ENCODE results near the gene GSK3B. TPM values are rescaled to one million over a fixed set of nuclear protein-coding genes. Genes with fewer than 3 reads are reported as not detected.

Gene GSK3B
- total RNA-seq, 1 donor from 2014 or later = 34.1 TPM

DNA sequence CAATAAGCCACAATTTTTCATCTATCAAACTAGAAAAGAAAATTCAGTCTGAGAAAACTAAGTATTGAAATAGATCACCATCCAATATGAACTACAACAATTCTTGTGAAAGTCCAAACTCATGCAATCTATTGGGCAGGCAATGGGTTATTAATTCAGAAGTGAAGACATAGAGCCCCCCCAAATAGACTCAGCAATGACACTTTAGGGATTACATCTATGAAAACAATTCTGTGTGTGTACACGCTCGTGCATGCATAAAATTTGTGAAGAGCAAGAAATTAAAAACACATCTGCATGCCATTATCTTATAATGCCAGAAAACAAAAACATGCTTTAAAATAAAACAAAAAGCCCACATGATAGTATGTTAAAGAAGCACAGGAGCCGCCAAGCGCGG is 161.0 kb downstream of the GSK3B start:
- Mint-ChIP-seq H3K4me1 (ENCODE audit: low read depth) (peaks cover 18% of the 10 kb centered on the region), H3K27ac (no peak overlapping the region), H3K36me3 (ENCODE audit: low read depth) (peaks cover 3% of the 10 kb centered on the region), H3K27me3 (ENCODE audit: insufficient read depth) (peaks cover 5% of the 10 kb centered on the region), H3K4me3 (no peak overlapping the region), H3K9me3 (no peaks in the 10 kb centered on the region)
- intact Hi-C loops (cut with micrococcal nuclease) = no loop called here
- DNase-seq (ENCODE audit: low spot score) = no peak

DNA sequence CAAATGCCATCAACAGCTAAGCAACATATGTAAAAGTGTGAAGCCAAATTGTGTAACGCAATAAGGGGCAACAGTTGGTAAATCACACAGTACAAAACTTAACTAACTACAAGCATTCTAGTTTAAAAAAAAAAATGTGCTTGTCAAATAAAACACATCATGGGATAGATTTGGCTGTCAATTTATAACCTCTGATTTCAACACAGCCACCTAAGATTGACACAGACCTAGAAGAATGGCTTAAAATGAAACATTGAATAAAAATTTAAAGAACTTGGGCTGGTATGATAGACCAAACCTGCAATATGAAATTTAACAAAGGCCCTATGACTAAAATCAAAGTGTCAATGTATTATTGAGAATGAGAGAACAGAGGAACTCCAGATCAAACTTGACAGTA is 164.0 kb downstream of the GSK3B start:
- no peak for DNase-seq (ENCODE audit: low spot score)

DNA sequence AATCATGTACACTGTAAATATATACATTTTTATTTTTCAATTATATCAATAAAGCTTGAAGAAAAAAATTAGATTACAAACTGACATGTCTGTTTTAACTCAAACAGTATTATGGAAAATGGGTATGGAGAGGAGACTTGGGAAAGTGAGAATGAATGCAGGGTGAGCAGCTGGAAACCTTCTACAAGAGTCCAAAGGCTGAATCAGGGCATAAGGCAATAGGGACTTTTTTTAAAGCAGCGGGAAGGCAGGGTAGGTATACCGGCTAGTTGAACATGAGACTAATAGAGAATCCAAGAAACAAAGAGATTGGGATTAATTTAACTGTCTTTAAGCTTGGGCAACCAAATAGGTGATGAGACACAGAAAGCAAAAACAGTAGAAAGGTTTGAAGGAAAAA is 167.1 kb downstream of the GSK3B start:
- intact Hi-C loops (cut with micrococcal nuclease) = no loop called here
- Mint-ChIP-seq H3K4me3 (no peak overlapping the region), H3K27me3 (ENCODE audit: insufficient read depth) (no peaks in the 10 kb centered on the region), H3K36me3 (ENCODE audit: low read depth) (no peaks in the 10 kb centered on the region), H3K4me1 (ENCODE audit: low read depth) (no peaks in the 10 kb centered on the region), H3K9me3 (no peaks in the 10 kb centered on the region), H3K27ac (no peak overlapping the region)
- DNase-seq (ENCODE audit: low spot score) = no peak

More for the DNA sequence above, 164.0 kb downstream of the GSK3B start:
- Mint-ChIP-seq H3K27ac (no peak overlapping the region), H3K4me1 (ENCODE audit: low read depth) (no peaks in the 10 kb centered on the region), H3K9me3 (no peaks in the 10 kb centered on the region), H3K4me3 (no peak overlapping the region), H3K27me3 (ENCODE audit: insufficient read depth) (no peaks in the 10 kb centered on the region), H3K36me3 (ENCODE audit: low read depth) (no peaks in the 10 kb centered on the region)
- intact Hi-C loops (cut with micrococcal nuclease) = no loop called here

DNA sequence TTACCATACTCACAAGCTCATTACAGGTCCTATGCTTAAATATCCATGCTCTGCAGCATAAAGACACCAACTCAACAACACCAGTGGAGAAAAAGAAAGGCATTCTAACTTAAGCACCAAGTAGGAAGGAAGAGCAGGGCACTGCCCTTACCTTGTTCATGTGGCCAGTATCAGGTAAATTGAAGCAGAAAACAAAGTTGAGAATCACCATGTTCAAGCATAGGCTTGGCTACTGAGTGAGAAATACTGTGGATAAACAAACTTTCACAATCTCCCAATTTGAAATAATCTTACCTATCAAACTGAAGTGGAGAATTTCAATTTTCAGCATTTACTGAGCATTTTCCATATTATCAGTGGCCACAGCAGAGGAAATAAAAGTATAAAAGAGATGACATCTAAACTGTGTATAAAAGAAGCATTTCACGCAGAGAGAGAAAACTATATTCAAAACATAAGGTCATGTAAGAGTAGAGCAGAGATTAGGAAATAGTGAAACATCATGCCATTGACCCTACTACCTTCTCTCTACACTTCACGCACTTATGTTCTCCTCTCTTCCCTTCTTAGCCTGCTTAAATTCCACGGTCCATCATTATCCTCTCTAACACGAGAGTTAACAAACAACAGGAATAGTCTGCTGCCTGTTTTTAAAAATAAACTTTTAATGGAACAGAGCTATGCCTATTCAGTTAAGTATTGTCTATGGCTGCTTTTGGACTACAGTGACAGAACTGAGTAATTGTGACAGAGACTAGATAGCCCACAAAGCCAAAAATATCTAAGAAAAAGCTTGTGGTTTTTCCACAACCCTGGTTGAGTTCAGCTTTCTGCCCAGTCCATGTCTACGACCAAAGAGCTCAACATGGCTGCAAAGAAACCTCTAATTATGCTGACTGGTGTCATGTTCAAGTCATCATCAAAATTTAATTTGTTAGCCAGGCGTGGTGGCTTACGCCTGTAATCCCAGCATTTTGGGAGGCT is 169.8 kb downstream of the GSK3B start:
- H3K27me3 Mint-ChIP-seq (ENCODE audit: insufficient read depth) = no peaks in the 10 kb centered on the region
- intact Hi-C loops (cut with micrococcal nuclease) = no loop called here
- no peak overlapping the region for H3K27ac Mint-ChIP-seq
- no peak overlapping the region for H3K4me3 Mint-ChIP-seq
- DNase-seq (ENCODE audit: low spot score) = no peak
- peaks cover 6% of the 10 kb centered on the region for H3K36me3 Mint-ChIP-seq (ENCODE audit: low read depth)
- H3K9me3 Mint-ChIP-seq = no peaks in the 10 kb centered on the region
- H3K4me1 Mint-ChIP-seq (ENCODE audit: low read depth) = peaks cover 4% of the 10 kb centered on the region

DNA sequence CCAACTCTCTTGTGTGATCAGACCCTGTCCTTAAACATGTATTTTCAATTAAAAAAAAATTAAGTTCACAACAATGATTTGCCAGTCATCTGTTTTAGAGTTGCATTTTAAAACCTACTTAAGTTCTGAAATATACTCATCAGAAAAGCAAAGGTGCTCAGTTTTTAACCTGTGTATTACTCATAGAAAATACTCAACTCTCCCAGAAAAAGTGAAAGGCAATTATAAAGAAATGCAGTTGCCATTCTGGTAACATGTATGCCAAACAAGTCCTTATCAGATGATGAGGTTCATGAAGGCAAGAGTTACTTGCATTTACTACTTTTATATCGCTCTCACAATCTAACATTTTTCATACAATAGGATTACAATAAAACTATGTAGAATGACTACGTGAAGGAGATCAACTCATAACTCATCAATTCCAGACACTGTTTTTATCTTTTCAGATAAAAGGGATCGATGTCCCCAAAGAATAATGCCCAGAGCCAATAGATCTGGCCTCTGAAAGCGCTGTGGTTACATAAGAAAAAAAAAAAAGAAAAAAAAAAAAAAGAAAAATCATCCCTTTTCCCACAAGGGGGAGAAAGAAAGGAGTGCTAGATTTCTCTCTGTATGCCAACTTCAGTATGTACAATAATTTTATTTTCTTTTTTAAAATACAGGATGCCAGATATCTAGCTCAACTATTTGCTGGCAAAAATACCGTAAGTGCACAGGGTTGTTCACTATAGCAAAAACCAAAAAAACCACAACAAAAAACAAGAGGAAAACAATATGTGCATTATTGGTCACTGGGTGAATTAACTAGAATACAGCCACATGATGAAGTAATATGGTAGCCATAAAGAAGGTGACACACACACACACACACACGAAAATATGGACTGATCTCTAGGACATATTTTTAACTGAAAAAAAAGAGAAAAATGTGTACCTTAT is 175.0 kb downstream of the GSK3B start:
- peaks cover 16% of the 10 kb centered on the region for H3K36me3 Mint-ChIP-seq (ENCODE audit: low read depth)
- intact Hi-C loops (cut with micrococcal nuclease) = loop anchor here (10.0 kb wide), 1 partner anchor 214 kb away; the partner anchor contains the start of gene CFAP91
- no peaks in the 10 kb centered on the region for H3K27me3 Mint-ChIP-seq (ENCODE audit: insufficient read depth)
- H3K9me3 Mint-ChIP-seq = no peaks in the 10 kb centered on the region
- peaks cover 10% of the 10 kb centered on the region for H3K4me1 Mint-ChIP-seq (ENCODE audit: low read depth)
- no peak for DNase-seq (ENCODE audit: low spot score)
- no peak overlapping the region for H3K27ac Mint-ChIP-seq
- H3K4me3 Mint-ChIP-seq = no peak overlapping the region

DNA sequence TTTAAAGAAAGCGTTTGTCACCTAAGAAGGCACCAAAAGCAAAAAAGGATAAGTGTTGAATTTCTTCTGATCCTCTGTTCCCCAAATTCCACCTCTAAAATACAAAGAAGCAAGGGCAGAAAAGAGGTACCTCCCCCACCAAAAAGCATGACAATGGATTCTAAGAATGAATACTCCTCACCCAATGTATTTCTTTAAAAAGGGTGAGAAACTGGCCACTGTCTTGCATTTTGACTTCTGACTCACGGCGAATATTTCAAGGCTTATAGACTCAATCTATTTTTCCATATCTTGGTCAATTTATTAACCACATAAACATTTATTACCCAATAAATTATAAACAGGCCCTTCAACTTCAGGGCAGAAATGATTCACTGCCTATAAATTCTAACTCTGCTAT is 181.2 kb downstream of the GSK3B start:
- peaks cover 1% of the 10 kb centered on the region for H3K27me3 Mint-ChIP-seq (ENCODE audit: insufficient read depth)
- H3K36me3 Mint-ChIP-seq (ENCODE audit: low read depth) = peaks cover 36% of the 10 kb centered on the region
- intact Hi-C loops (cut with micrococcal nuclease) = loop anchor here (2.0 to 10.0 kb wide), 2 partner anchors 208 to 432 kb away; partner anchors contain the start of gene CFAP91
- no peak overlapping the region for H3K27ac Mint-ChIP-seq
- peaks cover 21% of the 10 kb centered on the region for H3K4me1 Mint-ChIP-seq (ENCODE audit: low read depth)
- no peak overlapping the region for H3K4me3 Mint-ChIP-seq
- no peaks in the 10 kb centered on the region for H3K9me3 Mint-ChIP-seq
- no peak for DNase-seq (ENCODE audit: low spot score)

DNA sequence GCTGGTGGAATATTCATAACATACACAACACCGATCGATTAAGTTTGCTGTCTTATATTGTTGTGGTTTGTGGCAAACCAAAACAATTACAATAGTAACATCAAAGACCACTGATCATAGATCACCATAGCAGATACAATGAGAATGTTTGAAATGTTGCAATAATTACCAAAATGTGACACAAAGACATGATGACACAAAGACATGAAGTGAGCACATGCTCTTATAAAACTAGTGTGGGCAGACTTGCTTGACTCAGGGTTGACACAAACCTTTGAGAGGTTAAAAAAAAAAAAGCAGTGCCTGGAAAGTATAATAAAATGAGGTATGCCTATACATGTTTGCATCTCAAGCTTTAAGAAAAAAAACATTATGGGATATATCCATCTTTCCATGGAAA is 182.0 kb downstream of the GSK3B start:
- H3K4me3 Mint-ChIP-seq = no peak overlapping the region
- no peaks in the 10 kb centered on the region for H3K9me3 Mint-ChIP-seq
- peaks cover 1% of the 10 kb centered on the region for H3K27me3 Mint-ChIP-seq (ENCODE audit: insufficient read depth)
- intact Hi-C loops (cut with micrococcal nuclease) = loop anchor here (1.0 to 10.0 kb wide), 4 partner anchors 25 to 433 kb away; partner anchors contain the start of genes CFAP91 and GSK3B
- H3K4me1 Mint-ChIP-seq (ENCODE audit: low read depth) = peaks cover 21% of the 10 kb centered on the region
- peak overlapping the region; percentile 59 for H3K27ac Mint-ChIP-seq
- DNase-seq (ENCODE audit: low spot score) = no peak
- peaks cover 38% of the 10 kb centered on the region for H3K36me3 Mint-ChIP-seq (ENCODE audit: low read depth)

DNA sequence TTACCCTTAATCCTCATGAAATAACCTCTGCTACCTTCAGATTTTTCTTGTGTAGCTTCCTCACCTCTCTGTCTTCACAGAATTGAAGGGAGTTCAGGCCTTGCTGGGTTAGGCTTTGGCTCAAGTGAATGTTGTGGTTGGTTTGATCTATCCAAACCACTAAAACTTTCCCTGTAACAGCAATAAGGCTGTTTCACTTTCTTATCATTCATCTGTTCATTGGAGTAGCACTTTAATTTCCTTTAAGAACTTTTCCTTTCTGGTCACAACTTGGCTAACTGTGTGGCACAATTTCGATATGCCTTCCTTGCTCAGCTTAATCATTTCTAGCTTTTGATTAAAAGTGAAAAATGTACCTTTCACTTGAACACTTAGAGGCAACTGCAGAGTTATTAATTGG is 182.5 kb downstream of the GSK3B start:
- intact Hi-C loops (cut with micrococcal nuclease) = loop anchor here (1.0 to 10.0 kb wide), 4 partner anchors 26 to 433 kb away; partner anchors contain the start of genes CFAP91 and GSK3B
- Mint-ChIP-seq H3K9me3 (no peaks in the 10 kb centered on the region), H3K36me3 (ENCODE audit: low read depth) (peaks cover 40% of the 10 kb centered on the region), H3K27me3 (ENCODE audit: insufficient read depth) (peaks cover 1% of the 10 kb centered on the region), H3K4me1 (ENCODE audit: low read depth) (peaks cover 21% of the 10 kb centered on the region), H3K27ac (peak overlapping the region; percentile 59), H3K4me3 (no peak overlapping the region)
- DNase-seq (ENCODE audit: low spot score) = no peak

DNA sequence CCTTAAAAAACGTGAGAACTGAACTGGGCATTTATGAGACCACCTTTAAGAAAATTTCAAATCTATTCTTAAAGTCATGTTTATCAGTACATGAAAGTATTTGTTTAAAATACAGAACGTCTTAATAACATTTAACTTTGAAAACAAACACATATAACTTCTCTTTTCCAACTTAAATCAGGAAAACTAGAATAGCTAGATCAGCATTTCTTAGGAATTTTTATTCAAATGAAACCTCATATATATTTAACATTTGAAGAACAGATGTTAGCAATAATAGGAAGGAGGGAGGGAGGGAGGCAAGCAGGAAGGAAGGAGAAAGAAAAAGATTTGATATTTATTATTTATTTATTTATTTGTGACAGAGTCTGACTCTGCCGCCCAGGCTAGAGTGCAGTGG is 192.2 kb downstream of the GSK3B start:
- Mint-ChIP-seq H3K4me1 (ENCODE audit: low read depth) (no peaks in the 10 kb centered on the region), H3K9me3 (no peaks in the 10 kb centered on the region), H3K36me3 (ENCODE audit: low read depth) (peaks cover 18% of the 10 kb centered on the region), H3K4me3 (no peak overlapping the region), H3K27ac (no peak overlapping the region), H3K27me3 (ENCODE audit: insufficient read depth) (no peaks in the 10 kb centered on the region)
- intact Hi-C loops (cut with micrococcal nuclease) = no loop called here
- no peak for DNase-seq (ENCODE audit: low spot score)

DNA sequence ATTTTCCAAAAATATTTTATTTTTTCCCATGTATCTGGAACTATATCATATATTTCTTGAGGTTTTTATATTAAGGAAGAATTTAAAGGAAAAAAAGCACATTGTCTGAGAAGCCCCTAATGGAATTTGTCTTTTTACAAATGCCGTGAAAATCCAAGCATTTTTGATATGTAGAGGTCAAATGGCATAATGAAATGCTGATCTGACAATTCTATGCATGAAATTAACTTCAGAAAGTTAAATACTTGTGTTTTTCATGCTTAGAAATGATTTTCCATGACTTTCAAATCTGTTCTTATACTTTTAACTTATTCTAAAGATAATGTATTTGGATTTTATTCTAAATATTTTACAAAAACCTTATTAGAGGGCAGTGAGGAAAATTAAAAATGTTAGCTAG is 193.1 kb downstream of the GSK3B start:
- Mint-ChIP-seq H3K4me3 (no peak overlapping the region), H3K27ac (no peak overlapping the region), H3K9me3 (no peaks in the 10 kb centered on the region), H3K36me3 (ENCODE audit: low read depth) (peaks cover 17% of the 10 kb centered on the region), H3K27me3 (ENCODE audit: insufficient read depth) (no peaks in the 10 kb centered on the region), H3K4me1 (ENCODE audit: low read depth) (no peaks in the 10 kb centered on the region)
- intact Hi-C loops (cut with micrococcal nuclease) = no loop called here
- no peak for DNase-seq (ENCODE audit: low spot score)

DNA sequence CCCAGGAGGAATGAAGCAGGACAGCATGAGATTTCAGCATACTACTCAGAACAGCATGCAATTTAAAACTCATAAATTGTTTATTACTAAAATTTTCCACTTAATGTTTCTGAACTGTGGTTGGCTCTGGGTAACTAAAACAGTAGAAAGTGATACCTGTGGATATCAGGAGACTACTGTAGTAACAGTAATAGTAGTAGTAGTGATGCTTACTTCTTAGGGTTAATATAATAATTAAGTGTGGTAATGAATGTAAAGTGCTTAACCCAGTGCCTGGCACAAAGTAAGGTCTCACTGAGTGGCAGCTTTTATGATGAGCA is 195.1 kb downstream of the GSK3B start:
- intact Hi-C loops (cut with micrococcal nuclease) = no loop called here
- Mint-ChIP-seq H3K4me1 (ENCODE audit: low read depth) (no peaks in the 10 kb centered on the region), H3K4me3 (no peak overlapping the region), H3K36me3 (ENCODE audit: low read depth) (peaks cover 18% of the 10 kb centered on the region), H3K9me3 (no peaks in the 10 kb centered on the region), H3K27me3 (ENCODE audit: insufficient read depth) (no peaks in the 10 kb centered on the region), H3K27ac (no peak overlapping the region)
- DNase-seq (ENCODE audit: low spot score) = no peak

DNA sequence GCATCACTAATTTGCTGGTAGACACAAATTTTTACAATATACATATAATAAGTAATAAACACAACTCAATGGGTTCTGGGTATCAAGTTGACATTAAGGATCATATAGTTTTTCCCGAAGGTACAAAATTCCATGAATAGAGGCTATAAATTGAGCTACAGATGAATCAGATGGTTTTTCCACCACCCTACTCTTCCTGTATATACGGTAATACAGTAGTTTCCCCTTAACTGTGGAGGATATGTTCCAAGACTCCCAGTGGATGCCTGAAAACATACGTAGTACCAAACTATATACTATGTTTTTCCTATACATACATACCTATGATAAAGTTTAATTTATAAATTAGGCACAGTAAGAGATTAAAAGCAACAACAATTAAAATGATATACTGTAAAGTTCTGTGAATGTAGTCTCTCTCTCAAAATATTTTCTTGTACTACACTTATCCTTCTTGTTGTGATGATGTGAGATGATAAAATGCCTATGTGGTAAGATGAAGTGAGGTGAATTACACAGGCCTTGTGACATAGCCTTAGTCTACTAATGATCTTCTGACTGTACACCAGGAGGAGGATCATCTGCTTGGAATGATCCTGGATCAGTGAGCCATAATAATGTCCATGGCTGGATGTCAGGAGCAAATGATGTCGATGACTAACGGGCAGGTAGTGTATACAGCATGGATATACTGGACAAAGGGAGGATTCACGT is 195.6 kb downstream of the GSK3B start:
- Mint-ChIP-seq H3K4me1 (ENCODE audit: low read depth) (no peaks in the 10 kb centered on the region), H3K27me3 (ENCODE audit: insufficient read depth) (no peaks in the 10 kb centered on the region), H3K4me3 (no peak overlapping the region), H3K27ac (no peak overlapping the region), H3K9me3 (no peaks in the 10 kb centered on the region), H3K36me3 (ENCODE audit: low read depth) (peaks cover 16% of the 10 kb centered on the region)
- intact Hi-C loops (cut with micrococcal nuclease) = no loop called here
- DNase-seq (ENCODE audit: low spot score) = no peak

Measured in activated T-helper 1 cell treated with anti-CD3 and anti-CD28 coated beads, Interleukin-12 subunit alpha, Interleukin-12 subunit beta, Interleukin-2, Interleukin-4 antibody, amounts not matched to agents 30 ng/mL and 10 ng/mL and 1 ng/mL, durations not matched to agents 14 hours and 24 hours and 36 hours (primary cell).